ENCODE measurements around the gene MAGOH. TPM values are rescaled to one million over a fixed set of nuclear protein-coding genes. Genes with fewer than 3 reads are reported as not detected.

The MAGOH gene
- total RNA-seq, 2 experiments from 2014 or later = 85.7 to 89.5 TPM

DNA sequence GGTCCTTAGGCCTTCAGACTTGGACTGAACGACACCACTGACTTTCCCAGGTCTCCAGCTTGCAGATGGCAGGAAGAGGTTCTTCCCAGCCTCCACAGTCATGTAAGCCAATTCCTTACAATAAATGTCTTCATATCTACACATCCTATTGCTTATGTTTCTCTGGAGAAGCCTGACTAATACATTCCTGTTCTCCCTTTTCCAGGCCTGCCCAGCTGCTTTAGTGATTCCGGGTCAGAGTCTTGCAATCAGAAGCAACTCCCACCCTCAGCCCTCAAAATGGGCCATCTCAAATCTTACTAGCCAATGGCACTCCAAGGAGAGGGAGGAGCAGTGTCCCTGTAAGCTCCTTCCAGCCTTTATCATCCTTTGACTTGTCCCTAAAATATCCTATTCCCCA is 58.1 kb downstream of the MAGOH start:
- Mint-ChIP-seq H3K36me3 (no peaks in the 10 kb centered on the region), H3K27me3 (peaks cover 18% of the 10 kb centered on the region), H3K4me3 (no peak overlapping the region), H3K9me3 (no peaks in the 10 kb centered on the region), H3K27ac (no peak overlapping the region), H3K4me1 (ENCODE audit: low read depth) (no peaks in the 10 kb centered on the region)
- CTCF ChIA-PET = interaction anchor here (0.6 to 4.7 kb wide), 7 partner anchors 15 to 453 kb away, joined by 3 to 40 read pairs (median 3); partner anchors contain the start of genes CPT2 and ECHDC2
- POLR2A ChIA-PET = no interaction called here
- intact Hi-C loops (cut with micrococcal nuclease) = loop anchor here (10.0 kb wide), 1 partner anchor 165 kb away; no protein-coding TSS in a partner anchor
- DNase-seq = no peak

Other genes starting within 250 kb of the MAGOH start
- gene PODN, start 176.3 kb downstream of the MAGOH start, total RNA-seq = not detected
- gene SLC1A7, start 95.9 kb downstream of the MAGOH start, total RNA-seq = not detected
- gene CPT2, start 41.7 kb downstream of the MAGOH start, total RNA-seq = 10 to 100 TPM; 19.6 to 20.7 TPM
- 10 to 100 TPM; 34.0 to 37.4 TPM for gene CZIB, start 17.9 kb downstream of the MAGOH start, total RNA-seq
- 10 to 100 TPM; 38.6 to 38.8 TPM for gene LRP8, start 89.6 kb upstream of the MAGOH start, total RNA-seq
- not detected for gene DMRTB1, start 220.9 kb upstream of the MAGOH start, total RNA-seq